ENCODE results near the gene FAM221A. TPM values are rescaled to one million over a fixed set of nuclear protein-coding genes. Genes with fewer than 3 reads are reported as not detected.

The FAM221A gene
- total RNA-seq, 1 experiment from 2014 or later = 23.3 TPM

DNA sequence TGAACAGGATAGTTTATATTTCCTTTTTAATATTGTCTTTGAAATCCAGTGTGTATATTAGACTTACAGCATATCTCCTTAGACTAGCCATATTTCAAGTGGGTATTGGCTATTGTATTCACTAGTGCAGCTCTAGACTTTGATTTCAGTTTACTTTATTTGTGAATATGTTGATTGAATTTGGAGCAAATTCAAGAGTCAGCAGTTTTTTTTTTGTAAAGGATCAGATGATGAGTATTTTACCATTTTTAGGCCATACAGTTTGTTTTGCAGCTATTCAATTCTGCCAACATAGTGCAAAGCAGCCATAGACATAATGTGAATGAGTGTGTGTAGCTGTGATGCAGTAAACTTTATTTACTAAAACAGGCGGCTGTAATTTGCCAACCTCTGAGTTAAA lies 34.6 kb downstream of the FAM221A start (continued):
- TF ChIP-seq STAT6 (CRISPR knock-in tag; conservative IDR thresholded peaks at IDR 0.05; ENCODE audit: low read depth) (no peak), FOXP1 (CRISPR knock-in tag; IDR thresholded peaks at IDR 0.05; ENCODE audit: borderline replicate concordance) (no peak), ZNF512 (CRISPR knock-in tag; IDR thresholded peaks at IDR 0.05; ENCODE audit: borderline replicate concordance) (no peak), NFYB (CRISPR knock-in tag; conservative IDR thresholded peaks at IDR 0.05; ENCODE audit: low read depth) (no peak), ZNF423 (CRISPR knock-in tag; IDR thresholded peaks at IDR 0.05) (no peak), E2F1 (CRISPR knock-in tag; IDR thresholded peaks at IDR 0.05) (no peak)

DNA sequence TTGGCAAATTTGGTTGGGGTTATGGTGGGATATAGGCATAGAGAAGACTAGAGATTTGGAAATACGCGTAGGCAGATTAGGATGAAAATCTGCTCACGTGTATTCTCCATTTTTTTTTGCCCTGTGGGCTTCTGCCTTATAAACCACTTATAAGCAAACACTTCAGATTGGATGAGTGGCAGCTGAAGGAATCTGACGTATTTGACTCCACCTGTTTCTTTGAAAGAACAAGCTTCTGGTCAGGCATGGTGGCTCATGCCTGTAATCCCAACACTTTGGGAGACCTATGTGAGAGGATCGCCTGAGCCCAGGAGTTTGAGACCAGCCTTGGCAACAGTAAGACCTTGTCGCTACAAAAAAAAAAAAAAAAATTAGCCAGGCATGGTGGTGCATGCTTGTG lies 35.1 kb downstream of the FAM221A start:
- peaks cover 27% of the 10 kb centered on the region for H3K27me3 Mint-ChIP-seq (ENCODE audit: low read depth)
- H3K4me3 Mint-ChIP-seq = no peak overlapping the region
- DNase-seq (ENCODE audit: low spot score) (no peak), ATAC-seq (no peak)
- H3K27ac Mint-ChIP-seq = no peak overlapping the region
- TF ChIP-seq, protein P1, sequence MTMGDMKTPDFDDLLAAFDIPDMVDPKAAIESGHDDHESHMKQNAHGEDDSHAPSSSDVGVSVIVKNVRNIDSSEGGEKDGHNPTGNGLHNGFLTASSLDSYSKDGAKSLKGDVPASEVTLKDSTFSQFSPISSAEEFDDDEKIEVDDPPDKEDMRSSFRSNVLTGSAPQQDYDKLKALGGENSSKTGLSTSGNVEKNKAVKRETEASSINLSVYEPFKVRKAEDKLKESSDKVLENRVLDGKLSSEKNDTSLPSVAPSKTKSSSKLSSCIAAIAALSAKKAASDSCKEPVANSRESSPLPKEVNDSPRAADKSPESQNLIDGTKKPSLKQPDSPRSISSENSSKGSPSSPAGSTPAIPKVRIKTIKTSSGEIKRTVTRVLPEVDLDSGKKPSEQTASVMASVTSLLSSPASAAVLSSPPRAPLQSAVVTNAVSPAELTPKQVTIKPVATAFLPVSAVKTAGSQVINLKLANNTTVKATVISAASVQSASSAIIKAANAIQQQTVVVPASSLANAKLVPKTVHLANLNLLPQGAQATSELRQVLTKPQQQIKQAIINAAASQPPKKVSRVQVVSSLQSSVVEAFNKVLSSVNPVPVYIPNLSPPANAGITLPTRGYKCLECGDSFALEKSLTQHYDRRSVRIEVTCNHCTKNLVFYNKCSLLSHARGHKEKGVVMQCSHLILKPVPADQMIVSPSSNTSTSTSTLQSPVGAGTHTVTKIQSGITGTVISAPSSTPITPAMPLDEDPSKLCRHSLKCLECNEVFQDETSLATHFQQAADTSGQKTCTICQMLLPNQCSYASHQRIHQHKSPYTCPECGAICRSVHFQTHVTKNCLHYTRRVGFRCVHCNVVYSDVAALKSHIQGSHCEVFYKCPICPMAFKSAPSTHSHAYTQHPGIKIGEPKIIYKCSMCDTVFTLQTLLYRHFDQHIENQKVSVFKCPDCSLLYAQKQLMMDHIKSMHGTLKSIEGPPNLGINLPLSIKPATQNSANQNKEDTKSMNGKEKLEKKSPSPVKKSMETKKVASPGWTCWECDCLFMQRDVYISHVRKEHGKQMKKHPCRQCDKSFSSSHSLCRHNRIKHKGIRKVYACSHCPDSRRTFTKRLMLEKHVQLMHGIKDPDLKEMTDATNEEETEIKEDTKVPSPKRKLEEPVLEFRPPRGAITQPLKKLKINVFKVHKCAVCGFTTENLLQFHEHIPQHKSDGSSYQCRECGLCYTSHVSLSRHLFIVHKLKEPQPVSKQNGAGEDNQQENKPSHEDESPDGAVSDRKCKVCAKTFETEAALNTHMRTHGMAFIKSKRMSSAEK (CRISPR knock-in tag; IDR thresholded peaks at IDR 0.05; ENCODE audit: borderline replicate concordance) = no peak
- no peak for TF ChIP-seq GRHL2 (CRISPR knock-in tag; IDR thresholded peaks at IDR 0.05; ENCODE audit: insufficient replicate concordance, severe bottlenecking)
- TF ChIP-seq ZNF138 (CRISPR knock-in tag; conservative IDR thresholded peaks at IDR 0.05) = no peak
- no peaks in the 10 kb centered on the region for H3K36me3 Mint-ChIP-seq
- no peaks in the 10 kb centered on the region for H3K9me3 Mint-ChIP-seq
- ChIA-PET CTCF (interaction anchor here (0.6 to 1.8 kb wide), 5 partner anchors 16 to 169 kb away, joined by 3 to 9 read pairs (median 4); no protein-coding TSS in a partner anchor), POLR2A (interaction anchor here (0.7 kb wide), 1 partner anchor 359 kb away, joined by 4 read pairs; no protein-coding TSS in a partner anchor)
- H3K4me1 Mint-ChIP-seq = no peaks in the 10 kb centered on the region

GRCh38 chr7:23717788-23718187 lies 37.8 kb downstream of the FAM221A start:
- Mint-ChIP-seq H3K4me1 (peaks cover 8% of the 10 kb centered on the region), H3K27ac (no peak overlapping the region), H3K27me3 (ENCODE audit: low read depth) (peaks cover 54% of the 10 kb centered on the region), H3K36me3 (no peaks in the 10 kb centered on the region), H3K4me3 (no peak overlapping the region), H3K9me3 (no peaks in the 10 kb centered on the region)
- DNase-seq (ENCODE audit: low spot score) = no peak
- POLR2A ChIA-PET = interaction anchor here (0.5 kb wide), 1 partner anchor 144 kb away, joined by 3 read pairs; no protein-coding TSS in a partner anchor
- CTCF ChIA-PET = interaction anchor here (1.2 kb wide), 1 partner anchor 147 kb away, joined by 3 read pairs; no protein-coding TSS in a partner anchor
- no peak for ATAC-seq
- TF ChIP-seq, protein P2, sequence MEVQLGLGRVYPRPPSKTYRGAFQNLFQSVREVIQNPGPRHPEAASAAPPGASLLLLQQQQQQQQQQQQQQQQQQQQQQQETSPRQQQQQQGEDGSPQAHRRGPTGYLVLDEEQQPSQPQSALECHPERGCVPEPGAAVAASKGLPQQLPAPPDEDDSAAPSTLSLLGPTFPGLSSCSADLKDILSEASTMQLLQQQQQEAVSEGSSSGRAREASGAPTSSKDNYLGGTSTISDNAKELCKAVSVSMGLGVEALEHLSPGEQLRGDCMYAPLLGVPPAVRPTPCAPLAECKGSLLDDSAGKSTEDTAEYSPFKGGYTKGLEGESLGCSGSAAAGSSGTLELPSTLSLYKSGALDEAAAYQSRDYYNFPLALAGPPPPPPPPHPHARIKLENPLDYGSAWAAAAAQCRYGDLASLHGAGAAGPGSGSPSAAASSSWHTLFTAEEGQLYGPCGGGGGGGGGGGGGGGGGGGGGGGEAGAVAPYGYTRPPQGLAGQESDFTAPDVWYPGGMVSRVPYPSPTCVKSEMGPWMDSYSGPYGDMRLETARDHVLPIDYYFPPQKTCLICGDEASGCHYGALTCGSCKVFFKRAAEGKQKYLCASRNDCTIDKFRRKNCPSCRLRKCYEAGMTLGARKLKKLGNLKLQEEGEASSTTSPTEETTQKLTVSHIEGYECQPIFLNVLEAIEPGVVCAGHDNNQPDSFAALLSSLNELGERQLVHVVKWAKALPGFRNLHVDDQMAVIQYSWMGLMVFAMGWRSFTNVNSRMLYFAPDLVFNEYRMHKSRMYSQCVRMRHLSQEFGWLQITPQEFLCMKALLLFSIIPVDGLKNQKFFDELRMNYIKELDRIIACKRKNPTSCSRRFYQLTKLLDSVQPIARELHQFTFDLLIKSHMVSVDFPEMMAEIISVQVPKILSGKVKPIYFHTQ (CRISPR knock-in tag; IDR thresholded peaks at IDR 0.05) = no peak
- TF ChIP-seq MXD4 (CRISPR knock-in tag; IDR thresholded peaks at IDR 0.05; ENCODE audit: borderline replicate concordance) = no peak
- TF ChIP-seq CTCF (IDR thresholded peaks at IDR 0.05) = no peak
- TF ChIP-seq ZNF263 (CRISPR knock-in tag; IDR thresholded peaks at IDR 0.05; ENCODE audit: low read depth) = no peak
- no peak for TF ChIP-seq ZNF317 (CRISPR knock-in tag; IDR thresholded peaks at IDR 0.05; ENCODE audit: borderline replicate concordance, low read depth)

Measured in WTC11 (cell line).